Liver (tissue), 3 donors: ENCODE results near the gene CNST.
A peak's percentile ranks its signal among the peaks of the same experiment; 100 is the strongest.

ENCODE experiments used
- CTCF ChIP-seq: fragments of 150-350 bp; IDR thresholded peaks from 2 replicates; pipeline ENCODE4 v1.5.1; 2017; ENCODE audit warnings: improper control_type of control experiment, low read depth, low read length; ENCODE audit not compliant: missing input control
- EGR1 ChIP-seq, 2 donors: IDR thresholded peaks; 2 replicates each; pipeline ENCODE4 v1.6.1; 2016 to 2018; ENCODE audit warnings: antibody characterized with exemption in 2 of 2, low read depth in 2 of 2
- GABPA ChIP-seq, 2 donors: IDR thresholded peaks in 1 of 2; conservative IDR thresholded peaks in 1 of 2; 2 replicates each; pipeline ENCODE4 v1.6.1; 2016; ENCODE audit warnings: antibody characterized with exemption in 2 of 2, mild to moderate bottlenecking in 1 of 2, moderate library complexity in 1 of 2
- HNF4A ChIP-seq, 2 donors: conservative IDR thresholded peaks; 2 replicates each; pipeline ENCODE4 v1.6.1; 2016; ENCODE audit warnings: antibody characterized with exemption in 2 of 2, mild to moderate bottlenecking in 2 of 2
- JUND ChIP-seq, 2 donors: IDR thresholded peaks; 2 replicates each; pipeline ENCODE4 v1.6.1; 2016; ENCODE audit warnings: antibody characterized with exemption in 2 of 2
- MAX ChIP-seq: IDR thresholded peaks from 2 replicates; pipeline ENCODE4 v1.6.1; 2016; ENCODE audit warnings: antibody characterized with exemption
- NR2F2 ChIP-seq: IDR thresholded peaks from 2 replicates; pipeline ENCODE4 v1.6.1; 2016; ENCODE audit warnings: antibody characterized with exemption
- SP1 ChIP-seq: IDR thresholded peaks from 2 replicates; pipeline ENCODE4 v1.6.1; 2018; ENCODE audit warnings: antibody characterized with exemption, mild to moderate bottlenecking
- YY1 ChIP-seq: IDR thresholded peaks from 2 replicates; pipeline ENCODE4 v1.6.1; 2016; ENCODE audit warnings: antibody characterized with exemption, mild to moderate bottlenecking
- ZBTB33 ChIP-seq: IDR thresholded peaks from 2 replicates; pipeline ENCODE4 v1.6.1; 2016; ENCODE audit warnings: antibody characterized with exemption
- donor health status: healthy.
- donor health status: healthy.

GRCh38 chr1:246709835-246710234, 143.6 kb downstream of the CNST start:
- TF ChIP-seq SP1 = peak; percentile 97
- peak; percentile 99 for TF ChIP-seq MAX
- no peak for TF ChIP-seq CTCF
- peak in 1 of 2 donors; percentile 57 for TF ChIP-seq GABPA (IDR thresholded peaks at IDR 0.05 in 1 of 2, conservative IDR thresholded peaks at IDR 0.05 in 1 of 2)
- peak; percentile 84 for TF ChIP-seq ZBTB33
- peak; percentile 82 to 91 for TF ChIP-seq EGR1 (IDR thresholded peaks at IDR 0.05; ENCODE audit: low read depth in 2 of 2)
- peak; percentile 47 for TF ChIP-seq NR2F2
- TF ChIP-seq YY1 = peak; percentile 74
- peak; percentile 57 to 86 for TF ChIP-seq JUND (IDR thresholded peaks at IDR 0.05)
- TF ChIP-seq HNF4A (conservative IDR thresholded peaks at IDR 0.05) = peak; percentile 97 to 98
